Gastroesophageal sphincter (tissue), 3 donors: ENCODE data around the gene LYST.

ENCODE experiments used
- CTCF ChIP-seq, 4 experiments: fragments of 200-600 bp in 2 of 4; fragments of 450-650 bp in 2 of 4; sonication (generic) in 1 of 4; IDR thresholded peaks; one replicate each; pipeline ENCODE4 v1.5.1; 2017 to 2019; ENCODE audit warnings: antibody characterized with exemption in 4 of 4, mild to moderate bottlenecking in 2 of 4, moderate library complexity in 2 of 4
- POLR2AphosphoS5 ChIP-seq: sonication (generic); formaldehyde crosslinking; IDR thresholded peaks from one replicate; pipeline ENCODE4 v1.6.1; 2017; ENCODE audit warnings: antibody characterized with exemption

DNA sequence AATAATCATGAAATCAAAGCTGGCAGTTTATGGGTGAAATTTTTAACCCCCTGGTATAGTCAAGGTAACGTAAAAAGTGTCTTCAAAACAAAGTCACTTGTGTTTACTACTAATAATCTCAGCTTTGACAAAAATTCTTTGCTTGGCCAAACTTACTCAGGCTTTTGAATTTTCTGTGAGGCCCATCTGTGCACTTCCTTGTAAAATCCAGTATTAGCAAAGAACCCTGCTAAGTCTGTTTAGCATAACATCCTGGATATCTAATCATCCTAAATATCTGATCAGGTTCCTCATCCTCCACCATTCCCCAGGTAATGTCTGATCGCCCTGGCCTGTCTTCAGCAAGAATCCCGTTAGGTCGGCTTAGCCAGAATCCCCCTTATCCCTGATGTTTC lies 3.0 kb downstream of the LYST start:
- no peak for TF ChIP-seq CTCF (IDR thresholded peaks at IDR 0.05)
- no peak for TF ChIP-seq POLR2AphosphoS5
